Epithelial cell of esophagus (primary cell): Measurements from ENCODE around the gene PLEKHG5.
A peak's percentile ranks its signal among the peaks of the same experiment; 100 is the strongest.

ENCODE experiments used
- DNase-seq: peaks from one replicate; pipeline ENCODE4 v3.0.0; 2010; ENCODE audit warnings: low read depth
- H3K4me3 ChIP-seq: 2 replicates; pipeline ENCODE4 v1.5.1; 2011; ENCODE audit warnings: mild to moderate bottlenecking, low read length, control low read depth
- TF ChIP-seq, protein P1 (sequence below): IDR thresholded peaks from 2 replicates; pipeline ENCODE4 v1.5.1; 2011; ENCODE audit warnings: low read depth, mild to moderate bottlenecking, low read length, control low read depth, inconsistent platforms; ENCODE audit not compliant: insufficient read depth; ENCODE audit errors: missing control alignments

Gene PLEKHG5

DNA sequence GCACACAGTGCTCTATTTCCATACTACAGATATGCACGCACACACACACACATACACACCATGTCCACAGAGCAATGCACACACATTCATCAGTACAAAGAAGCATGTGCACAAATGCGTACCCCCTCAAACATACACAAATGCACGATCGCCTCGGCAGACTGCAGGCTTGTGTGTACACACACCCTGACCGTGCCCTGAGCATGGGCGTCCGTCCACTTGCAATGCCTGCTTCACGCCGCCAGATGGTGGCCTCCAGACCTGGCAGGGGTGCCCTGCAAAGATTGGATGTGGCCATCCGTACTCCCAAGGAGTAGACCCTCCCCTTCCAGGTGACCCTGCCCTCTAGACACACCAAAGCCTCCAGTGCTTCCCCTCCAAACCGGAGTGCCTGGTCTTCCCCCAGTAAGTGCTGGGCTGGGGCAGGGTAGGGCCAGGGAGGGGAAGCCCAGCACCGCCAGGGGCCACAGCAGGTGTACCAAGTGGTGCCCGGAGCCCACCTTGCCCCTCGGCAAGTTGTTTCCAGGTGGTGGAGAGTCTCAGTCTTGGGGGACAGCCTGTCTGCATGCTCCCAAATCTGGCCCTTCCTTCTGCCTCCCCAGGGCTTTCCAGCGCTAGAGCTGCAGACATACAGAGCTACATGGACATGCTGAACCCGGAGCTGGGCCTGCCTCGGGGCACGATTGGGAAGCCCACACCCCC is 46.3 kb downstream of the PLEKHG5 start:
- TF ChIP-seq, protein P1, sequence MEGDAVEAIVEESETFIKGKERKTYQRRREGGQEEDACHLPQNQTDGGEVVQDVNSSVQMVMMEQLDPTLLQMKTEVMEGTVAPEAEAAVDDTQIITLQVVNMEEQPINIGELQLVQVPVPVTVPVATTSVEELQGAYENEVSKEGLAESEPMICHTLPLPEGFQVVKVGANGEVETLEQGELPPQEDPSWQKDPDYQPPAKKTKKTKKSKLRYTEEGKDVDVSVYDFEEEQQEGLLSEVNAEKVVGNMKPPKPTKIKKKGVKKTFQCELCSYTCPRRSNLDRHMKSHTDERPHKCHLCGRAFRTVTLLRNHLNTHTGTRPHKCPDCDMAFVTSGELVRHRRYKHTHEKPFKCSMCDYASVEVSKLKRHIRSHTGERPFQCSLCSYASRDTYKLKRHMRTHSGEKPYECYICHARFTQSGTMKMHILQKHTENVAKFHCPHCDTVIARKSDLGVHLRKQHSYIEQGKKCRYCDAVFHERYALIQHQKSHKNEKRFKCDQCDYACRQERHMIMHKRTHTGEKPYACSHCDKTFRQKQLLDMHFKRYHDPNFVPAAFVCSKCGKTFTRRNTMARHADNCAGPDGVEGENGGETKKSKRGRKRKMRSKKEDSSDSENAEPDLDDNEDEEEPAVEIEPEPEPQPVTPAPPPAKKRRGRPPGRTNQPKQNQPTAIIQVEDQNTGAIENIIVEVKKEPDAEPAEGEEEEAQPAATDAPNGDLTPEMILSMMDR = peak; percentile 60
- no peak overlapping the region for H3K4me3 ChIP-seq
- peak; percentile 51 for DNase-seq

GRCh38 chr1:6444377-6444776 is 47.1 kb downstream of the PLEKHG5 start:
- H3K4me3 ChIP-seq = no peak overlapping the region
- TF ChIP-seq, protein P1 = no peak
- DNase-seq = no peak

- TF ChIP-seq, protein P1 = no peak
- H3K4me3 ChIP-seq = no peak overlapping the region
- DNase-seq = no peak
These were observed 47.9 kb downstream of the PLEKHG5 start for GRCh38 chr1:6443339-6444115.

DNA sequence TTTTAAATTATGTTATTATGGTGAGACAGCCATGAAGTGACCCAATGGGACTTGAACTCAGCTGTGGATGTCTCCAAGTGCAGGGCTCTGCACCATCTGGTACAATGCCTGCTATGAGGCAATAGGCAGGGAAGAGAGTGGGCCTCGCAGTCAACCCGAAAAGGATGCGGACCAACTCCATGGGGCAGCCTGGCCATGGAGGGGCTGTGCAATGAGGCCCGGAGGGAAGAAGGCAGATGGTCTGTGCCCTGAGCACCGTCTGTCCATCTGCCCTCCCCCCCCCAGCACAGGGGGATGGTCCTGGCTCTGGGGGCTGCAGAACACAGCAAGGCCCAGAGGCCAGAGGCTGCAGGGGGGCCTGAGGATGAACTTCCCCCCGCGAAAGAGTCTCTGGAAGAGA is 49.9 kb downstream of the PLEKHG5 start:
- no peak for DNase-seq
- H3K4me3 ChIP-seq = no peak overlapping the region
- TF ChIP-seq, protein P1 = no peak

GRCh38 chr1:6440198-6441126 is 51.0 kb downstream of the PLEKHG5 start:
- DNase-seq = peak; percentile 81
- H3K4me3 ChIP-seq = no peak overlapping the region
- TF ChIP-seq, protein P1 = no peak

- H3K4me3 ChIP-seq = no peak overlapping the region
- TF ChIP-seq, protein P1 = peak; percentile 87
- peak; percentile 71 for DNase-seq
These were observed 53.4 kb downstream of the PLEKHG5 start for GRCh38 chr1:6438047-6438525.
